Esophagus muscularis mucosa (tissue), 4 donors: ENCODE data around the gene TPM4. TPM values are rescaled to one million over a fixed set of nuclear protein-coding genes. Genes with fewer than 3 reads are reported as not detected.
A peak's percentile ranks its signal among the peaks of the same experiment; 100 is the strongest.

Source experiments
- DNase-seq: peaks from one replicate; pipeline ENCODE4 v3.0.0-alpha.2; 2017; ENCODE audit errors: extremely low spot score
- H3K27ac ChIP-seq, 4 donors: fragments of 200-600 bp; sonication (generic); replicated peaks in 1 of 4; 1 replicate in 3 of 4; 2 replicates in 1 of 4; pipeline ENCODE4 v1.5.1; 2016 to 2019; ENCODE audit warnings: mild to moderate bottlenecking in 1 of 4
- H3K27me3 ChIP-seq, 4 donors: fragments of 200-600 bp; sonication (generic); one replicate each; pipeline versions ENCODE4 v1.5.1 to v1.6.0; 2016 to 2019
- H3K36me3 ChIP-seq, 4 donors: fragments of 200-600 bp; sonication (generic); one replicate each; pipeline ENCODE4 v1.5.1; 2016 to 2019
- H3K4me1 ChIP-seq, 4 donors: fragments of 200-600 bp; sonication (generic); one replicate each; pipeline ENCODE4 v1.5.1; 2016 to 2019
- H3K4me3 ChIP-seq, 4 donors: fragments of 200-600 bp; sonication (generic); 1 replicate in 2 of 4; 2 replicates in 2 of 4; pipeline ENCODE4 v1.5.1; 2016 to 2019; ENCODE audit warnings: mild to moderate bottlenecking in 4 of 4, moderate library complexity in 1 of 4
- H3K9me3 ChIP-seq, 4 donors: fragments of 200-600 bp; sonication (generic); 1 replicate in 3 of 4; 2 replicates in 1 of 4; pipeline ENCODE4 v1.5.1; 2016 to 2019
- CTCF ChIP-seq, 3 experiments: fragments of 200-600 bp in 2 of 3; fragments of 450-650 bp in 1 of 3; sonication (generic) in 2 of 3; IDR thresholded peaks; one replicate each; pipeline ENCODE4 v1.5.1; 2017 to 2019; ENCODE audit warnings: antibody characterized with exemption in 3 of 3, mild to moderate bottlenecking in 2 of 3, moderate library complexity in 1 of 3
- EP300 ChIP-seq: sonication (generic); formaldehyde crosslinking; IDR thresholded peaks from one replicate; pipeline ENCODE4 v1.6.1; 2017; ENCODE audit warnings: antibody characterized with exemption
- POLR2A ChIP-seq: fragments of 450-650 bp; IDR thresholded peaks from one replicate; pipeline ENCODE4 v1.6.1; 2017; ENCODE audit warnings: antibody characterized with exemption, moderate library complexity, mild to moderate bottlenecking, low read depth
- POLR2AphosphoS5 ChIP-seq, 2 donors: sonication (generic); formaldehyde crosslinking; IDR thresholded peaks; one replicate each; pipeline ENCODE4 v1.6.1; 2017; ENCODE audit warnings: antibody characterized with exemption in 2 of 2
- WGBS: methylation state at CpG from one replicate; pipeline ENCODE4 v1.1.5; 2018; 5-methylcytosine and 5-hydroxymethylcytosine counted together
- intact Hi-C: fragments of 100-400 bp; cut with DNase I; formaldehyde crosslinking; loops from one replicate; pipeline ENCODE4 v1.15.1; 2023
- total RNA-seq, 4 donors: library from RNA; depleted of rRNA; stranded (reverse); fragments of >200 nt; gene quantifications; one replicate each; pipeline versions ENCODE4 v1.1.0 to v1.2.1, GENCODE V29; 2016

TPM4 gene
- total RNA-seq, 4 donors from 2014 or later = 378 to 445 (median 414) TPM

- WGBS = 70% methylated on average over 4 of the region's 4 CpGs
- no peak for TF ChIP-seq EP300
- no peak for TF ChIP-seq POLR2A
- TF ChIP-seq POLR2AphosphoS5 (IDR thresholded peaks at IDR 0.05) = no peak
- no peak for TF ChIP-seq CTCF (IDR thresholded peaks at IDR 0.05)
- no peak overlapping the region for H3K27ac ChIP-seq
- intact Hi-C loops = loop anchor here (5.0 kb wide), 1 partner anchor 50 kb away; the partner anchor contains the start of gene RAB8A
- H3K9me3 ChIP-seq = peaks cover 0 to 11% (median 4%) of the 10 kb centered on the region in 4 donors
- H3K4me1 ChIP-seq = peaks cover 8 to 33% (median 20%) of the 10 kb centered on the region in 4 donors
- H3K27me3 ChIP-seq = no peaks in the 10 kb centered on the region
- no peaks in the 10 kb centered on the region for H3K36me3 ChIP-seq
- H3K4me3 ChIP-seq = no peak overlapping the region
- no peak for DNase-seq
These were observed 14.4 kb upstream of the TPM4 start for GRCh38 chr19:16061943-16062342.

GRCh38 chr19:16062789-16063188, 13.5 kb upstream of the TPM4 start:
- TF ChIP-seq POLR2AphosphoS5 (IDR thresholded peaks at IDR 0.05) (peak in 1 of 2 donors; percentile 15), POLR2A (no peak), EP300 (no peak), CTCF (IDR thresholded peaks at IDR 0.05) (peak; percentile 59 to 87 (median 62))
- Histone ChIP-seq H3K36me3 (no peaks in the 10 kb centered on the region), H3K4me3 (no peak overlapping the region), H3K4me1 (peaks cover 14 to 42% (median 28%) of the 10 kb centered on the region in 4 donors), H3K27me3 (no peaks in the 10 kb centered on the region), H3K27ac (no peak overlapping the region), H3K9me3 (peaks cover 0 to 11% (median 4%) of the 10 kb centered on the region in 4 donors)
- intact Hi-C loops = loop anchor here (5.0 kb wide), 1 partner anchor 50 kb away; the partner anchor contains the start of gene RAB8A
- DNase-seq = no peak
- 82% methylated on average over 2 of the region's 2 CpGs for WGBS

GRCh38 chr19:16064209-16064889, 11.9 kb upstream of the TPM4 start:
- intact Hi-C loops = loop anchor here (5.0 kb wide), 1 partner anchor 48 kb away; the partner anchor contains the start of gene RAB8A
- DNase-seq = no peak
- TF ChIP-seq POLR2A = no peak
- TF ChIP-seq EP300 = no peak
- TF ChIP-seq CTCF (IDR thresholded peaks at IDR 0.05) = no peak
- no peak for TF ChIP-seq POLR2AphosphoS5 (IDR thresholded peaks at IDR 0.05)
- Histone ChIP-seq H3K36me3 (no peaks in the 10 kb centered on the region), H3K27ac (peak overlapping the region; percentile 68 to 100 (median 100)), H3K4me1 (peaks cover 14 to 42% (median 29%) of the 10 kb centered on the region in 4 donors), H3K27me3 (no peaks in the 10 kb centered on the region), H3K9me3 (peaks cover 0 to 11% (median 4%) of the 10 kb centered on the region in 4 donors), H3K4me3 (no peak overlapping the region)
- WGBS = 79% methylated on average over 16 of the region's 16 CpGs

GRCh38 chr19:16066611-16067104, 9.6 kb upstream of the TPM4 start:
- no peak for DNase-seq
- peak; percentile 28 to 51 (median 39) for TF ChIP-seq CTCF (IDR thresholded peaks at IDR 0.05)
- TF ChIP-seq POLR2AphosphoS5 (IDR thresholded peaks at IDR 0.05) = peak in 1 of 2 donors; percentile 54
- no peak for TF ChIP-seq POLR2A
- Histone ChIP-seq H3K27ac (peak overlapping the region; percentile 97 to 100 (median 100)), H3K9me3 (no peaks in the 10 kb centered on the region), H3K4me1 (peaks cover 34 to 62% (median 51%) of the 10 kb centered on the region in 4 donors), H3K27me3 (no peaks in the 10 kb centered on the region), H3K36me3 (no peaks in the 10 kb centered on the region), H3K4me3 (peak overlapping the region; percentile 71 to 90 (median 85))
- intact Hi-C loops = no loop called here
- WGBS = 38% methylated on average over 6 of the region's 6 CpGs
